GM18526 (cell line): Measurements from ENCODE around the gene OR2V2.

Source experiments
- POLR2A ChIP-seq: IDR thresholded peaks from 3 replicates; pipeline ENCODE4 v1.6.1; 2011; ENCODE audit not compliant: insufficient read length; ENCODE audit errors: extremely low read depth

OR2V2 gene

DNA sequence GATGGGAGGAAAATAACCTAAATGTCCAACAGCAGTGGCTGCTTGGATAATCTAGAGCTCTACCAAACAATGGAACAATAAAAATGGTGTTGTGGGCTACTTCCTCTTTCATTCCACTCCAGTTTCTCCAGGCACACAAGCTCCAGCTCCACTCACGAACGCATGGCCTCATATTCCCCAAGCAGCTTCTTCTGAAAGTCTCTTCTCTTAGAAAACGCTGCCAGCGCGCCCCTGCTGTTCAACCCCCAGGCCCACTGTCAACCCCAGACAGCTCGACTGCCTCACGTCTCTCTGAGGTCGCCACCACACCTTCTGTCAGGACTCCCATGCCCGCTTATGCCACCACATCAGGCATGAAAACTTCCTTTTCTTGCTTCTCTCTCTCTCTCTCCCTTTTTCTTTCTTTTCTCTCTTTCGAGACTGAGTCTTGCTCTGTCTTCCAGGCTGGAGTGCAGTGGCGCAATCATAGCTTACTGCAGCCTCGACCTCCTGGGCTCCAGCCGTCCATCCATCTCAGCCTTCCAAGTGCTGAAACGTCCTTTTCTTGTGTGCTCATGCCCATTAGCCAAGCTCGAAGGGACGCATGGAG lies 16.2 kb downstream of the OR2V2 start:
- no peak for TF ChIP-seq POLR2A

DNA sequence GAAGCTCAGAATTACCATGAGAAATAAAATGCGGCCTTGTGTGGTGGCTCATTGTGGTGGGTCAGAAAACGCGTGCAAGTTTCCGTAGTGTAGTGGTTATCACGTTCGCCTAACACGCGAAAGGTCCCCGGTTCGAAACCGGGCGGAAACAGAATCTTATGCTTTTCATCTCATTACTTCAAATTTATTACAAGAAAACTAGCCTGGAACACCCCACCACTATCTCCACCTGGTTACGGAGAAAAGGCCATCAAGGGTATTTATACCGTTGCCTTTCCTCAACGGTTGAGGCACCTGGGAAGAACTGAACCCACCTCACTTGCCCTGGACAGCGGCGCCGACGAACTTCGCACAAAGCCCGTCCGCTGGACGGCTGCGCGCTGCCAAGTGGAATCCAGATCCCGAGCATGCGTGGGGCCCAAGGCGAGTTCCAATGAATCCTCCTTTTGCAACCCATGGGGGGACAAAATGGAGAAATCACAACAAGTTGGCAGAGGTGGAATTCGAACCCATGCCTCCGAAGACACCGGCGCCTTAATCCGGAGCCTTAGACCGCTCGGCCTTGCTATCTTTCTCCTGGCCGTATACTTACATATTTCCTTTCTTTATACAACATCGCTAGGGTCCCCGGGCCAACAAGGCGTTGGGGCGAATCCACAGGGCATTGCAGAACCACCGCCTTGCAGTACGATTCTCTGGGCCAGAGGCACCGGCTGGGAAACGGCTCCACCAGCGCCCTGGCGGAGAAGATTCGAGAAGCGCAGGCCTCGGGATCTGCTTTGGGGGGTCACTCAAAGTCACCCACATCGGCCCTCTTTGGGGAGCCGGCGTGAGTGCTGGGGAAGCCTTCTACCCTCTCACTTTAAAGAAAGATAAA lies 16.9 kb downstream of the OR2V2 start:
- no peak for TF ChIP-seq POLR2A

DNA sequence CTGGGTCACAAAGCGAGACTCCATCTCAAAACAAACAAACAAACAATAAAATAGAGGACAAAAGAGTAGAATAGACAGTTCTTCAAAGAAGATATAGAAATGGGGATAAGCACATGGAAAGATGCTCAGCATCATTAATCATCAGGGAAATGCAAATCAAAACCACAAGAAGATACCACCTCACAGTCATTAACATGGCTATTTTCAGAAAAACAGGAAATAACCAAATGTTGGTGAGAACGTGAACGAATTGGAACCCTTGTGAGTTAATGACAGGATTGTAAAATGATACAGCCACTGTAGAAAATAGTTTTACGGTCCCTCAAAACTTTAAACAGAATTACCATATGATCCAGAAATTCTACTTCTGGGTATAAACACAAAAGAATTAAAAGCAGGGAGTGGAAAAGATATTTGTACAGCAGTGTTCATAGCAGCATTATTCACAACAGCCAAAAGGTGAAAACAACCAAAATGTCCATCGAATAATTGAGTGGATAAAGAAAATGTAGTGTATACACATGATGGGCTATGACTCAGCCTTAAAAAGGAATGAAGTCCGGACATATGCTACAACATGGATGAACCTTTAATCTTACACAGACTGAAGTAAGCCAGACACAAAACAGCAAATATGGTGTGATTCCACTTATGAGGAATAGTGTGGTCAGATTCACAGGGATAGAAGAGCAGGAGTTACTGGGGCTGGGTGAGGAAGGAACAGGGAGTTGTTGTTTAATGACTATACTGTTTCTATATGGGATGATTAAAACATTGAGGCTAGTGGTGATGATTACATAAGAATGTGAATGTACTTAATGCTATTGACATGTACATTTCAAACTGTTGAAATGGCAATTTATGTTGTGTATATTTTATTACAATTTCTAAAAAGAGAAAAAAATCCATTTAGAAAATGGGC lies 19.7 kb downstream of the OR2V2 start:
- no peak for TF ChIP-seq POLR2A

DNA sequence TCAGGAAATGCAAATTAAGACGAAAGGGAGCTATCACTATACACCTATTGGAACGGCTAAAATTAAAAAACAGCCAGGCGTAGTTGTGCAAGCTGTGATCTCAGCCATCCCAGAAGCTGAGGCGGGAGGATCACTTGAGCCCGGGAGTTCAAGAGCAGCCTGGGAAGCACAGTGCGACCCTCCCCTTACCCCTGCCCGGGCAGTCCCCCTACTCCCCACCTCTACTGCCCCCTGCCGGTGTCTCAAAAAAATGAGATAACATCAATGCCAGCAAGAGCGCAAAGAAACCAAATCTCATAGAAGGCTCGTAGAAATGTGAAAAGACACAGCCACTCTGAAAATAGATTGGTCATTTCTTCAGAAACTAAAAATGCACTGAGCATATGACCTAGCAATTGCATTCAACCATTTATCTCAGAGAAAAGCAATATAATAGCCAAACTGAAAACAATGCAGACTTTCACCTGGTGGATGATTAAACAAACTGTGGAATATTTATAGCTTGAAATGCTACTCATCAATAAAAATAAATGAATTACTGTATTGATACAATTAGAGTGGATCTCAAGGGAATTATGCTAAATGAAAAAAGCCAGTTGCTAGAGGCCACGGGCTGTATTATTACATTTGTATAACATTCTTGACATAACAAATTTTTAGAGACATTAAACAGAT lies 20.6 kb downstream of the OR2V2 start:
- no peak for TF ChIP-seq POLR2A

DNA sequence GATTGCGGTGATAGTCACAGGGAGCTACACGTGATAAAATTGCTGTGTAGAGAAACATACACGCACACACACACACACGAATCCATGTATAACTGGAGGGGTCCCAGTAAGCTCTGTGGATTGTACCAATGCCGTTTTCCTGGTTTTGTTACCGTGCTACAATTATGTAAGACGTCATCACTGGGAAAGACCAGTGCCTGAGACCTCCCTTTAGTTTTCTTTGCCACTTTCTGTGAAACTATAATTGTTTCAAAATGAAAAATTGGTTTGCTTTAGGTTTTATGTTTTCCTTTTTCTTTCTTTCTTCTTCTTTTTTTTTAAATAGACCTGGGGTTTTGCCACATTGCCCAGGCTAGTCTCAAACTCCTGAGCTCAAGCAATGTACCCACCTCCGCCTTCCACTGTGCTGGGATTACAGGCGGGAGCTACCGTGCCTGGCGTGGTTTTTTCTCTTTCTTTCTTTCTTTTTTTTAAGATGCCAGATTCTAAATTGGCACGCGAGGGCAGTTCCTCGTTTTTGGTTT lies 21.3 kb downstream of the OR2V2 start:
- TF ChIP-seq POLR2A = no peak

DNA sequence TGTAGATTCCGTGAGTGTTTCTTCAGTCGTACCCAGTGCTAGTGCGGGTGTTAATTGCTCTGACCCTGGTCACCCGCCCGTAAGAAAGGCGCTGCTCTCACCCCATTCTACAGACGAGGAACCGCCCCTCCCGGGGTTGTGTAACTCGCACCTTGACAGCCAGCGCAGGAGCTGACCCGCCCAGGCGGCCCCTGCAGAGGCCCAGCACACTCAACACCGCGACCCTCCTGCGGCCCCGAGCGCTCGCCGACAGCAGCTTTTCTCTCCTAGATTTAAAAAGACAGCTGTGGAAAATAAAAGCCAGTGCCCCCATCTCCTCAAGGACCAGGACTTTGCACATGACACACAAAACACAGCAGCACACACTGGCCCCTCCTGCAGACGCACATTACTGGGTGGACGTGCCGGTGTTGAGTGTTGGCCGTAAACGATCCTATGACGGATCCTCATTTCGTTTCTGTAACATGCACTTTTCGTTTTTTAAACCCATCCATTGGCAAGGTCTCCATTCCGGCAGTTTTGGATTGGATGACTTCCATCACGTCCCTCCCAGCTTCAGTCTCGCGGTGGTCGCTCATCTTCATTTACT lies 22.9 kb downstream of the OR2V2 start:
- no peak for TF ChIP-seq POLR2A

DNA sequence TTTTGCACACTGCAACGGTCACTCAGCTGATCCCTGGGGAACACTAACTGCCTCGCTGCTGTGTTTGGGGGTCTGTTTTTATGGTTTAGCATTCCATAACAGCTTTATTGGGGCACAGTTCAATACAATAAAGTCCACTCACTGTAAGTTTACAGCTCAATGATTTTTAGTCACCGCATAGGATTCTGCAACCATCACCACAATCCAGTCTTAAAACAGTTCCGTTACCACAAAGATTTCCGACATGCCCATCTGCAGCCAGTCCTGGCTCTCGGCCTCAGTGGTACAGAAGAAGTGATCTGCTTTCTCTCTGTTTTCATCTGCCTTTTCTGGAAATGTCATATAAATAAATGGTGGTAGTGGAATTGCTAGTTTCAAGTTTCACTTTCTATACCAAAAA lies 23.6 kb downstream of the OR2V2 start:
- no peak for TF ChIP-seq POLR2A

DNA sequence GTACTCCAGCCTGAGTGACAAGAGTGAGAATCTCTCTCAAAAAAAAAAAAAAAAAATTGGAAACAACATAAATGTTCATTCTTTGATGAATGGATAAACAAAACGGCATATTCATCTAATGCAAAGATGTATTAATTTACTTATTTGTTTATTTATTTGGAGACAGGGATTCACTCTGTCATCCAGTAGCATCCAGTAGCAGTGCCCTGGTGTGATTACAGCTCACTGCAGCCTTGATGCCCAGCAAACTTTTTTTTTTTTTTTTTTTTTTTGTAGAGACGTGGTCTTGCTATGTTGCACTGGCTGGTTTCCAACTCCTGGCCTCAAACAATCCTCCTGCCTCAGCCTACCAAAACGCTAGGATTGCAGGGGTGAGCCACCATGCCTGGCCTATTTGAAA lies 24.4 kb downstream of the OR2V2 start:
- TF ChIP-seq POLR2A = no peak

DNA sequence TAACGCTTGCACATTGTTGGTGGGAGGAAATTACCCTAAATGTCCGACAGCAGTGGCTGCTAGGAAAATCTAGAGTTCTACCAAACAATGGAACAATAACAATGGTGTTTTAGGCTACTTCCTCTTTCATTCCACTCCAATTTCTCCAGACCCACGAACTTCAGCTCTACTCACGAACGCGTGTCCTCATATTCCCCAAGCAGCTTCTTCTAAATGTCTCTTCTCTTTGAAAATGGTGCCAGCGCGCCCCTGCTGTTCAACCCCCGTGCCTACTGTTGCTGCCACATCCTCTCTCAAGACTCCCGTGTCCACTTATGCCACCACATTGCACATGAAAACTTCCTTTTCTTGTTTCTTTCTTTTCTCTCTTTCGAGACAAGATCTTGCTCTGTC lies 25.6 kb downstream of the OR2V2 start:
- no peak for TF ChIP-seq POLR2A

DNA sequence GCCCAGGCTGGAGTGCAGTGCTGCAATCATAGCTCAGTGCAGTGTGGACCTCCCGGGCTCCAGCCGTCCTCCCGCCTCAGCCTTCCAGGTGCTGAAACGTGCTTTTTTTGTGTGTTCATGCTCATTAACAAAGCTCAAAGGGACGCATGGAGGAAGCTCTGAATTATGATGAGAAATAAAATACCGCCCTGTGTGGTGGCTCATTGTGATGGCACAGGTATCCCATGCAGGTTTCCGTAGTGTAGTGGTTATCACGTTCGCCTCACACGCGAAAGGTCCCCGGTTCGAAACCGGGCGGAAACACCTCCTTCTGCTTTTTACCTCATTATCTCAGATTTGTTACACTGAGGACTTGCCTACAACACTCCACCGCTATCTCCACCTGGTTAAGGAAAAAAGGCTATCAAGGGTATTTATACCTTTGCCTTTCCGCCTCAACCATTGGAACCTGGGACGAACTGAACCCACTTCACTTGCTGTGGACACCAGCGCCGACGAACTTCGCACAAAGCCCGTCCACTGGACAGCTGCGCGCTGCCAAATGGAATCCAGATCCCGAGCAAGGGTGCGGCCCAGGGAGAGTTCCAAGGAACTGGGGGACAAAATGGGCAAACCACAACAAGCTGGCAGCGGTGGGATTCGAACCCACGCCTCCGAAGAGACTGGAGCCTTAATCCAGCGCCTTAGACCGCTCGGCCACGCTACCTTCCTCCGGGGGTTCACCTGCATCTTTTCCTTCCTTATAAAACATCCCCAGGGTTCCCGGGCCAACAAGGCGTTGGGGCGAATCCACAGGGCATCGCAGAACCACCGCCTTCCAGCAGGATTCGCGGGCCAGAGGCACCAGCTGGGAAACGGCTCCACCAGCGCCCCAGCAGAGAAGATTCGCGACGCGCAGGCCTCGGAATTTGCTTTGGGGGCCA lies 26.3 kb downstream of the OR2V2 start:
- peak; percentile 15 for TF ChIP-seq POLR2A

DNA sequence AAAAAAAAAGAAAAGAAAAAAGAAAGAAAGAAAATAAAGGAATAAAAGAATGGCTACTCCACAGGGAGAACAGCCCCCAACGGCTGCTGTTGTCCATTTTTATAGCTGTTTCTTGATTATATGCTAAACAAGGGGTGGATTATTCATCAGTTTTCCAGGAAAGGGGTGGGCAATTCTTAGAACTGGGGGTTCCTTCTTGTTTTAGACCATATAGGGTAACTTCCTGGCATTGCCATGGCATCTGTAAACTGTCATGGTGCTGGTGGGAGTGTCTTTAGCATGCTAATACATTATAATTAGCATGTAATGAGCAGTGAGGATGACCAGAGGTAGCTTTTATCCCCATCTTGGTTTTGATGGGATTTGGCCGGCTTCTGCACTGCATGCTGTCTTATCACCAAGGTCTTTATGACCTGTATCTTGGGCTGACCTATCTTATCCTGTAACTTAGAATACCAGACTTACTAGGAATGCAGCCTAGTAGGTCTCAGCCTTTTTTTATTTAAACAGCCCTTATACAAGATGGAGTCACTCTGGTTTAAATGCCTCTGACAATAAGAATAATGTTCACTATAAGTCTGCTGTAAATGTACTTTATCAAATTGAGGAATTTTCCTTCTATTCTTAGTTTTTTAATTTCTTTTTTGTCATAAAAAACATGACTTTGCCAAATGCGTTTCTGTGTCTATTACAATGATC lies 29.0 kb downstream of the OR2V2 start:
- TF ChIP-seq POLR2A = no peak

DNA sequence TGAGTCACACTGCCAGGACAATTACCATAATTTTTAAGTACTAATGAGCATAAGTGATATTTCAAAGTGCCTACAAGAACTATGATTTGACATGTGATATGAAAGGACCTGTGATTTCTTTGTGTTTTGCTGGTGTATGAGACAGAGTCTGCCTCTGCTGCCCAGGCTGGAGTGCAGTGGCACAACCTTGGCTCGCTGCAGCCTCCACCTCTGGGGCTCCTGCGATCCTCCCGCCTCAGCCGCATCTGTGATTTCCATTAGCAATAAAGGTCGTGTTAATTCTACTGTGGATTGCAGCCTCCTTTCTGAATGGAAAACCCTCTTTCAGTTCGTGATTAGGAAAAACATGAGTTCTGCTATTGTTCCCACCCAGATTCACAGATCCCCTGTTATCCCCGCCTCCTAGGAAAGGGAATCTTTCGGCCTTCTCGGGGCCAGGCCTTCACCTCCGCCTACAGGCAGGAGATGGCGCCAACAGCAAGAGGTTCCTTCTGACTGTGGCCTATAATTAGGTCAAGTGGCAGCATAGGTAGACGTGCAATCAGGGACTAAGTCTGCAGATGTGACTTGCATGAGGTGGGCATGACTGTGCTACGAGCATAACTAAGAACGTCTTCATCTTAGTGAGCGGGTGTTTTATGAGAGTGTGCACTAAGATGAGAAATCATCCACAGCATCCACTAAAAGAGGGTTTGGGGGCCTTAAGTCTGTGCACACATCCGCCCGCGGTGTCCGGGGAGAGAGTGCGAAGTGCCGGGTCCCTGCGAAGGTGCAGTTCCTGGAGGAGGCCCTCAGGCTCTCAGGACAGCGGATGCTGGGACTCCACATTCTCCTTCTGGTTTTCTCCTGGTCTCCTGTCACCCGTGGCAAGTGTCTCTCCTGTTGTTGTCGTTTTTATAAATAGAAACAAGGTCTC lies 34.5 kb downstream of the OR2V2 start:
- TF ChIP-seq POLR2A = no peak

DNA sequence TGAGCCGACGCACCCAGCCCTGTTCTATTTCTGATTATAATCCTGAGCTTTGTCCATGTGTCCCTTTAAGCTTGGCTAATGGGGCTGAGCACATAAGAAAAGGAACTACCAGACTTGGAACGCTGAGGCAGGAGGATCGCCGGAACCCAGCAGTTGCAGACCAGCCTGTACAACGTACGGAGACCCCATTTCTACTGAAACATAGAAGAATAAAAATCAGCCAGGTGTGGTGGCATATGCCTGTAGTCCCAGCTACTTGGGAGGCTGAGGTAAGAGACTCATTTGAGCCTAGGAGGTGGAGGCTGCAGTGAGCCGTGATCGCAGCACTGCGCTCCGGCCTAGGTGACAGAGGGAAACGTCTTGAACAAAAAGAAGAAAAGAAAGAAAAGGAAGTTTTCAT lies 35.3 kb downstream of the OR2V2 start:
- TF ChIP-seq POLR2A = no peak
